ENCODE results near the gene IPO13. TPM values are rescaled to one million over a fixed set of nuclear protein-coding genes. Genes with fewer than 3 reads are reported as not detected.

IPO13 gene, protein sequence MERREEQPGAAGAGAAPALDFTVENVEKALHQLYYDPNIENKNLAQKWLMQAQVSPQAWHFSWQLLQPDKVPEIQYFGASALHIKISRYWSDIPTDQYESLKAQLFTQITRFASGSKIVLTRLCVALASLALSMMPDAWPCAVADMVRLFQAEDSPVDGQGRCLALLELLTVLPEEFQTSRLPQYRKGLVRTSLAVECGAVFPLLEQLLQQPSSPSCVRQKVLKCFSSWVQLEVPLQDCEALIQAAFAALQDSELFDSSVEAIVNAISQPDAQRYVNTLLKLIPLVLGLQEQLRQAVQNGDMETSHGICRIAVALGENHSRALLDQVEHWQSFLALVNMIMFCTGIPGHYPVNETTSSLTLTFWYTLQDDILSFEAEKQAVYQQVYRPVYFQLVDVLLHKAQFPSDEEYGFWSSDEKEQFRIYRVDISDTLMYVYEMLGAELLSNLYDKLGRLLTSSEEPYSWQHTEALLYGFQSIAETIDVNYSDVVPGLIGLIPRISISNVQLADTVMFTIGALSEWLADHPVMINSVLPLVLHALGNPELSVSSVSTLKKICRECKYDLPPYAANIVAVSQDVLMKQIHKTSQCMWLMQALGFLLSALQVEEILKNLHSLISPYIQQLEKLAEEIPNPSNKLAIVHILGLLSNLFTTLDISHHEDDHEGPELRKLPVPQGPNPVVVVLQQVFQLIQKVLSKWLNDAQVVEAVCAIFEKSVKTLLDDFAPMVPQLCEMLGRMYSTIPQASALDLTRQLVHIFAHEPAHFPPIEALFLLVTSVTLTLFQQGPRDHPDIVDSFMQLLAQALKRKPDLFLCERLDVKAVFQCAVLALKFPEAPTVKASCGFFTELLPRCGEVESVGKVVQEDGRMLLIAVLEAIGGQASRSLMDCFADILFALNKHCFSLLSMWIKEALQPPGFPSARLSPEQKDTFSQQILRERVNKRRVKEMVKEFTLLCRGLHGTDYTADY
- 10 to 100 TPM; 16.0 to 16.6 TPM for total RNA-seq

DNA sequence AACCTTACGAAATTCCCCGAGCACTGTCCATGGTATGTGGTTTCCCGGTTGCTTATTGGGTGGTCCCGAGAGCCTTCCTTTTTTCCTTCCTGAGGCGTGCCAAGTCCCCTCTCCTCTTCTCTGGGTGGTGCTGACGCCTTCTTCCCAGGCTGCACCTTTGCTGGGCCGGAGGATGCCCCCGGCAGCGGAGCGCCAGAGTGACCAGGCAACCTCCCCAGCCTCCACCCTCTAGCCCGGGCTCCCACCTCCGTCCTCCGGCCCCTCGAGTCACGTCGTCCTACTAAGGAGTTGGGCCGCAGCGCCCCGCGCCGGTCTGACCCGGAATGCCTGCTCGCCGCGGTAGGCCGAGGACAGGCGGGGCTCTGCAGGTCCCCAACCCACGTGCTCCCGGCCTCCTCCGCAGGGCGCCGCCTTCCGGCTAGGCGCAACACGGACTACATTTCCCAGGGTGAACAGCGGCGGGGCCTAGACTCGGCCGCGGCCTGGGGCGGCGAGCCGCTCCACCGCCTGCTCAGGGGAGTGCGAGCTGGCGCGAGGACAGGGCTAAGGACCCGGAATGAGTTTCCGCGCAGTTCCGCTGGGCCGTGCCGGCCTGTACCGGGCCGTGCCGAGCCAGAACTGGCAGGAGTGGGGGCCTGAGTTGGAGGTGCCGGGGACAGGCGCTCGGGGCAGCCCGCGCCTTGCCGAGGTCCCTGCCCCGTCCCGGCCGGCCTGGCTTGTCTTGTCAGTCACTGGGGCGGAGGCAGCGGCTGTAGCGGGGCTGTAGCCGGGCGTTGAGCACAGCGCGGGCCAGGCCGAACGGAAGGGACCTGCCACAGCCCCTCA lies at the start of gene IPO13:
Gene IPO13, plus strand, starts transcription at position 715 of the 825 bp plus-strand sequence. CDS start 651 bp downstream, outside the sequence.
- H3K9me3 Mint-ChIP-seq = no peaks in the 10 kb centered on the region
- ATAC-seq (peak; percentile 96 to 97), DNase-seq (ENCODE audit: low spot score in 2 of 2) (peak; percentile 96 to 97)
- peaks cover 15 to 19% of the 10 kb centered on the region in 2 donors for H3K36me3 Mint-ChIP-seq
- H3K27ac Mint-ChIP-seq = peak within 1 kb of the TSS; percentile 95 to 96

DNA sequence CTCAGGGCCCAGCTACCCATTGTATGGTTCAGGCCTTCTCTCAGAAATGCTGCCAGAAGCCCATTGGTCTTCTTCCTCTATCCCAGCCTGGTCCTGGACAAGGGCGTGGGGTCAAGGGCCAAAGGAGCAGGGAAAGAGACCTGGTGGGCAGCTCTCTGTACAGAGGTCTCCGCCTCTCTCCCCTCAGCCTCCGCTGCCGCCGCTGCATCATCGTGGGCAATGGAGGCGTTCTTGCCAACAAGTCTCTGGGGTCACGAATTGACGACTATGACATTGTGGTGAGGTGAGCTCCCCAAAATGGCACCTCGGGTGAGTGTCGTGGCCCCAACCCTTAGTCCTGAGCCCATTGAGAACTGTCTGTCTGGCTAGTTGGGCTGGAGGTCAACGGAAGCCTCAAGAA lies 47.8 kb upstream of the IPO13 start:
- Mint-ChIP-seq H3K9me3 (no peaks in the 10 kb centered on the region), H3K27ac (no peak overlapping the region), H3K36me3 (no peaks in the 10 kb centered on the region)
- ATAC-seq (no peak), DNase-seq (ENCODE audit: low spot score in 2 of 2) (no peak)

DNA sequence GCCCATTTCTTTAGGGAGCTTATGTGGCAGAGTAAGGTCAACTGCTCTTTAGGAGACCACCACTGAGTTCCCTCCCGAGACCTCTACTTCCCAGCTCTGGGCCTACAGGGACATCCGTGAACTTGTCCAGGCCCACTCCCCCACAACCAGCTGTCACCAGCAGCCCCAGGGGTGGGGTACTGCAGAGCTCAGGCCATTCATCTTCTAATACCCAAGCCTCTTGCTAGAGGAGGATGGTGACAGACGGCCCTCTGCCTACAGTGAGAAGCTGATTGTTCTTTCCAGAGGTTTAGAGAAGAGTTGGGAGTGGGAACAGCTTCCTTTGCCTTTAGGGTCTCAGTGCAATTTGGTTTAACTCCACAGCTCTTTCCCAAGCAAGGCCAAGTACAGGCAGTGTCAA lies 46.4 kb upstream of the IPO13 start:
- Mint-ChIP-seq H3K27ac (no peak overlapping the region), H3K9me3 (no peaks in the 10 kb centered on the region), H3K36me3 (no peaks in the 10 kb centered on the region)
- ATAC-seq (no peak), DNase-seq (ENCODE audit: low spot score in 2 of 2) (no peak)

DNA sequence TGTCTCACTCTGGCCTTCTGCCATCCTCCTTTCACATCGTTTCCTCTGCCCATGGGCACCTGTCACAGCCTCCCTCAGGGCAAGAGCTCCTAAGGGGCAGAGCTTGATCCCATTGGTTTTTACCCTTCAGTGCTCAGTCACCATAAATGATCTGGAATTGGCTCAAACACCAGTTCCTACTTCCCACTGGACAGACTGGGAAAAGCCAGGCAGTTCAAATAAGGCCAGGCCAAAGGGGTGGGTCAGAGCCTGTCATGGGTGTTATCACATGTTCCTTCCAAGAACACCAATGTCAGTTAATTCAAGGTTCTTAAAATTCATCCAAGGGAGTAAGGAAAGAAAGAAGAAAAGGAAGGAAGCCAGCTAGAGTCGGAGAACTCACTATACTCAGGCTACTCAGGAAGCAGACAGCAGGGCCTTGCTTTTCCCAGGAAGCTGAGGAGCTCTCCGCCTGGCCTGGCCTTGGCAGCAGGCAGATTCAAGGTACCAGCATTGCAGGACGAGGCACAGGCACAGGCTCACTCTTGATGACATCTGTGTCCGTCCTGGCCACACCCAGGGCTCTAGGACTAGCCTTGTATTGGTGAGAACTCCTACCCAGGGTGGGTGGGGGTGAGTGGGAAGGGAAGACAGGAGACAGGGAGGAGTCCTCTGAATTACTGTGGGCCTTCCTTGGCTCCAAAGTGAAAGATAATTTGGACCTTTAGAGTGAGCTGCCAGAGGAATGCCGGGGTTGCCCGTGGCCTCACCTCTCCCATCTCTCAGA lies 45.4 kb upstream of the IPO13 start:
- ATAC-seq (no peak), DNase-seq (ENCODE audit: low spot score in 2 of 2) (no peak)
- H3K27ac Mint-ChIP-seq = peak overlapping the region in 1 of 2 donors; percentile 62
- H3K36me3 Mint-ChIP-seq = no peaks in the 10 kb centered on the region
- H3K9me3 Mint-ChIP-seq = no peaks in the 10 kb centered on the region

DNA sequence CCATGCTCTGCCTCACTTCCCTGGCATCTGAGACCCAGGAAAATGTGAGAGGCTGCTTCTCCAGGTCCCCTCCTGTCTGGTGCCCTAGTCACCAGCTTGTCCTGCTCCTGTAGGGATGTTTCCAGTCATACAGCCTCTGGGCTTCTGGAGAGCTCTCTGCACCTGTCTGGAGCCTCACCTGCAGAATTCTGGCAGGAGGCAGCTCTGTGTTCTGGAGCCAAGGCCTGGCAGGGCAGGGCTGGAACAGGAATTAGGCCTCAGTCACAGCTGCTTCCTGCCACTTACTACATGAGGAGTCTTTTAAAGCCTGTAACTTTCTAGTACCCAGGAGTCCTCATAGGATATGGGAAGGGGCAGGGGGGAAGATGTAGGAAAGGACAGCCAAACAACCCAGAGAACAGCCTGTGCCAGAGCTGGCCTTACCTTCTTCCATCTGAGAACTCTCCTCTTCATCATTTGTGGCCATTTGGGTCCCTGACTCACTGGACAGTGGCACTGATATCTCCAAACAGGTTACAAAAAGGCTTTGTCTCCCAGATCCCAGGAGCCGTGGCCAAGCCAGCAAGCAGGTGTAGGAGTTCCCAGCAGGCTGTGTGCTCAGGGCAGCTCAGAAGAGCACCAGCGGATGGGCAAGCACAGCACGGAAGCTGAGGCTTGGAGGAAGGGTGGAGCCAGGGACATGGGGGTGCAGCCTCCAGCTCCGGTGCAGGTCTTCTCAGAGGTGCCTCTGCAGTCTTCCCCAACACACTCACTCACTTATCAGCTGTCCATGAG lies 44.5 kb upstream of the IPO13 start:
- H3K9me3 Mint-ChIP-seq = no peaks in the 10 kb centered on the region
- DNase-seq (ENCODE audit: low spot score in 2 of 2) (no peak), ATAC-seq (no peak)
- peak overlapping the region in 1 of 2 donors; percentile 20 for H3K27ac Mint-ChIP-seq
- no peaks in the 10 kb centered on the region for H3K36me3 Mint-ChIP-seq

DNA sequence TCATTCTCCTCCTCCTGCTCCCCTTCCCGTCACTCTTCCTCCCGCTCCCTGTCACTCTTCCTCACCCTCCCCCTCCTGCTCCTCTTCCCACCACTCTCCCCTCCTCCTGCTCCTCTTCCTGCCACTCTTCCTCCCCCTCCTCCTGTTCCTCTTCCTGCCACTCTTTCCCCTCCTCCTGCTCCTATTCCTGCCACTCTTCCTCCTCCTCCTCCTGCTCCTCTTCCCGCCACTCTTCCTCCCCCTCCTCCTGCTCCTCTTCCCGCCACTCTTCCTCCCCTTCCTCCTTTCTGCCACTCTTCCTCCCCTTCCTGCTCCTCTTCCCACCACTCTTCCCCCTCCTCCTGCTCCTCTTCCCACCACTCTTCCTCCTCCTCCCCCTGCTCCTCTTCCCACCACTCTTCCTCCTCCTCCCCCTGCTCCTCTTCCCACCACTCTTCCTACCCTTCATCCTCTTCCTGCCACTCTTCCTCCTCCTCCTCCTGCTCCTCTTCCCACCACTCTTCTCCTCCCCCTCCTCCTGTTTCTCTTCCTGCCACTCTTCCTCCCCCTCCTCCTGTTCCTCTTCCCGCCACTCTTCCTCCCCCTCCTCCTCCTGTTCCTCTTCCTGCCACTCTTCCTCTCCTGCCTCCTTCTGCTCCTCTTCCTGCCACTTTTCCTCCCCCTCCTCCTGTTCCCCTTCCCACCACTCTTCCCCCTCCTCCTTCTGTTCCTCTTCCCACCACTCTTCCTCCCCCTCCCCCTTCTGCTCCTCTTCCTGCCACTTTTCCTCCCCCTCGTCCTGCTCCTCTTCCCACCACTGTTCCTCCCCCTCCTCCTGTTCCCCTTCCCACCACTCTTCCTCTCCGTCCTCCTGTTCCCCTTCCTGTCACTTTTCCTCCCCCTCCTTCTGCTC lies 41.8 kb upstream of the IPO13 start:
- ATAC-seq (no peak), DNase-seq (ENCODE audit: low spot score in 2 of 2) (no peak)
- Mint-ChIP-seq H3K27ac (no peak overlapping the region), H3K9me3 (no peaks in the 10 kb centered on the region), H3K36me3 (no peaks in the 10 kb centered on the region)

DNA sequence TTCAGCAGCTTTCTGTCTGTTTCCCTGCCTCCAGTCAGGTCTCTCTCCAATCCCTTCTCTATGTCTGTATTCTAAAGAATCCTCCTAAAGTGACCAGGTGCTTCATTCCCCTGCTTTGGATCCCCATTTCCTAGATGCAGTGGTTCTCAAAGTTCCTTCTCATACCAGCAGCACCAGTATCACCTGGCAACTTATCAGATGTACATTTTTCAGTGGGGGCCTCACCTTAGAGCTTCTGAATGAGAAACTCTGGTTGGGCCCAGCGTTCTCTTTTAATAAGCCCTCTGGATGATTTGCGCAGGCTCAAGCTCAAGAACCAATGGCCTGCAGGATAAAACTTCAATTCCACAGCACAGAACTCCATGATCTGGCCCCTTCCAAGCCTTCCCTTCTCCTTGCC lies 38.5 kb upstream of the IPO13 start:
- DNase-seq (ENCODE audit: low spot score in 2 of 2) (no peak), ATAC-seq (no peak)
- Mint-ChIP-seq H3K36me3 (no peaks in the 10 kb centered on the region), H3K27ac (no peak overlapping the region), H3K9me3 (no peaks in the 10 kb centered on the region)

DNA sequence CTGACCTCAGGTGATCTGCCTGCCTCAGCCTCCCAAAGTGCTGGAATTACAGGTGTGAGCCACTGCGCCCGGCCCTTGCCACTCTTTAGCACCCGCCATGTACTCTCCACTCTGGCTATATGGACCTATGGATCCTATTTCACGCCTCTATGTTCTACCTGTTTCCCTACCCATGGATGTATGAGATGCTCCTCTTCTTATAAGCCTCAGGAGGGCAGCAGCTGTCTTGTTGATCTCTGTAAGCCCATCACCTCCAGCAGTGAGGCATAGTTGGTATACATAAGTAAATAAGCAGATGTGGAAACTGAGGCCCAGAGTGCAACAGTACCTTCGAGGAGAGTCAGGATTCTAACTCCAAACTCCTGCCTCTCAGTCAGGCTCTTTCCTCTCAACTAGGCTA lies 37.9 kb upstream of the IPO13 start:
- ATAC-seq = no peak
- no peaks in the 10 kb centered on the region for H3K36me3 Mint-ChIP-seq
- DNase-seq (ENCODE audit: low spot score in 2 of 2) = no peak
- no peaks in the 10 kb centered on the region for H3K9me3 Mint-ChIP-seq
- H3K27ac Mint-ChIP-seq = no peak overlapping the region

DNA sequence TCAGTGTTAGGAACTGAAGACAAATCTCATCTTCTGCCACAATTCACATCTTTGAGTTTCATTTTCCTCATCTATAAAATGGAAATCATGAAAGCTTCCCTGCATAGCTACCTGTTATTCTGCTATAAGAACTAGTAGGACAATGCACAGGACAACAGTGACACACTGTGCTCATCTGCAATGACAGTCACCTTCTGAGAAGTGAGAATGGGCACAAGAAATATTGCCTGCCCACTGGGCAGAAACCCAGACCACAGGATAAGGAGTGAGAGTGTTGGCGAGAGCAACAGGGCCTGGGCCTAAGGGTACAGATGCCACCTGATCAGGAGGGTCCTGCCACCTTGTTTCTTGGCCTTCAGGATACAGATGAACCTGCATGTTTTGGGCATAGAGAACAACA lies 36.4 kb upstream of the IPO13 start:
- H3K27ac Mint-ChIP-seq = no peak overlapping the region
- no peak for ATAC-seq
- H3K36me3 Mint-ChIP-seq = no peaks in the 10 kb centered on the region
- no peaks in the 10 kb centered on the region for H3K9me3 Mint-ChIP-seq
- no peak for DNase-seq (ENCODE audit: low spot score in 2 of 2)

DNA sequence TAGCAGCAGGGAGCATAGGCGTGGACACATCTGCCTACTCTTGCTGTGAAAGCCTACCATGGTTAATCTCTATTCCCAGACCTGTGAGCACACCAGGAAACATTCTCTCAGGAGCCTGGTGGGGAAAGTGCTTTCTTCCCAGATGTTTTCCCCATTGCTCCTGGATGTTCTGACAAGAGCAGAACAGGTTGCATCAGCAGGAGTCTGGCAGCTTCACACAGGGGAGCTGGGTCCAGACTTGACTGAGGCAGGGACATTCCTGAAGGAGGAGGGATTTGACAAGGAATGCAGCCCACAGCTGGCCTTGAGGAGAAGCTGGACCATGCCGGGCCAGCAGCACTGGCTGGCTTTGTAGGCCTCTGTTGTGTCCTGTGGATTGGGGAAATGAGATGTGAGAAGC lies 34.1 kb upstream of the IPO13 start:
- Mint-ChIP-seq H3K36me3 (no peaks in the 10 kb centered on the region), H3K9me3 (no peaks in the 10 kb centered on the region), H3K27ac (peak overlapping the region; percentile 9 to 31)
- no peak for DNase-seq (ENCODE audit: low spot score in 2 of 2)
- ATAC-seq = no peak

DNA sequence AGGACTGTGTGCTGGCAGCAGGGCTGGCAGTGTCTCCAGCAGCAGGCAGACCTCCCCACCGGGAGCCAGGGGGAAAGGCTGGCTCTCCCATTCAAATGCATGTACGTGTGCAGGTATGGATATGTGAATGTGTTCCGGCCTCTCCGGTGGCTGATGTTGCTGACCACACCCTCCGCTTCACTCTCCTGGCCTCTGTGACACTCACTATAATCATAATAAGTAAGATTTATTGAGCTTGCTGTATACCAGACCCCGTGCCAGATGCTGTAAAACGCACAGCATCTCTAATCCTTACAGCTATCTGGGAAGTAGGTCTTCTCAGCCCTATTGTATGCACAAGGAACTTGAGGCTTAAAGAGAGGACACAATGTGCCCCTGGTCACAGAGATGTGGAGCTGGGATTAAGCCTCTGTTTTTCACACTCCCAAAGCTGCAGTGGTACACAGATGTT lies 33.7 kb upstream of the IPO13 start:
- DNase-seq (ENCODE audit: low spot score in 2 of 2) (no peak), ATAC-seq (no peak)
- no peaks in the 10 kb centered on the region for H3K36me3 Mint-ChIP-seq
- peak overlapping the region; percentile 9 to 31 for H3K27ac Mint-ChIP-seq
- H3K9me3 Mint-ChIP-seq = no peaks in the 10 kb centered on the region

DNA sequence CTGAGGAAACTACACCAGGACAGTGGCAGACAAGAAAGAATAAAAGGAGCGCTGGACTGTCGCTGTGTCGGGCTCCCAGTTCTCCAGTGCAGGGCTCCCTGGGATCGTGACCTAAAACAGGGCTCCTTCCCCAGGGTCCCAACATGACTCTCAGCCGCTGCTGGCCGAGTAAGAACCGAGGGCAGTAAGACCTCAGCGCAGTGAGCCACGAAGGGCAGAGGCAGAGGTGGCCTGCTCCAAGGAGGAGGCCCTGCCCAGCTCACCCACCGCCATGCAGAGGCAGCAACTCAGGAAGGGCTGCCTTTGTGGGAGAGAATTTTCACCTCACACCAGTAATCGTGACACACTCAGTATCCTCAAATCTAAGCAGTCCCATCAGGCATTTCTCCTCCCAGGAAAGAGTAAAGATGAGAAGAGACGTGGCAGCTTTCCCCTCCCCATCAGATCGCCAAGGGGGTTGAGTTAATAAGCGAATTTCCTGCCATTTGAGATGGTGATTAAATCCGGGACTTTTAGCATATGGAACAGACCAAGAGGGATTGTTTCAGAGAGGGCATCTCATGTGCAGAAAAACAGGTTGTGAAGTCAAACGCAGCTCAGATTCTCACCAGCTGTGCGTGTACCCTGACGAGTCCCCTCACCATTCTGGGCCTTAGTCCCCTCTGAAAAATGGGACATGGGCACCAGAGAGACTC lies 32.9 kb upstream of the IPO13 start:
- no peaks in the 10 kb centered on the region for H3K9me3 Mint-ChIP-seq
- no peaks in the 10 kb centered on the region for H3K36me3 Mint-ChIP-seq
- no peak for DNase-seq (ENCODE audit: low spot score in 2 of 2)
- peak overlapping the region in 1 of 2 donors; percentile 57 for H3K27ac Mint-ChIP-seq
- no peak for ATAC-seq

DNA sequence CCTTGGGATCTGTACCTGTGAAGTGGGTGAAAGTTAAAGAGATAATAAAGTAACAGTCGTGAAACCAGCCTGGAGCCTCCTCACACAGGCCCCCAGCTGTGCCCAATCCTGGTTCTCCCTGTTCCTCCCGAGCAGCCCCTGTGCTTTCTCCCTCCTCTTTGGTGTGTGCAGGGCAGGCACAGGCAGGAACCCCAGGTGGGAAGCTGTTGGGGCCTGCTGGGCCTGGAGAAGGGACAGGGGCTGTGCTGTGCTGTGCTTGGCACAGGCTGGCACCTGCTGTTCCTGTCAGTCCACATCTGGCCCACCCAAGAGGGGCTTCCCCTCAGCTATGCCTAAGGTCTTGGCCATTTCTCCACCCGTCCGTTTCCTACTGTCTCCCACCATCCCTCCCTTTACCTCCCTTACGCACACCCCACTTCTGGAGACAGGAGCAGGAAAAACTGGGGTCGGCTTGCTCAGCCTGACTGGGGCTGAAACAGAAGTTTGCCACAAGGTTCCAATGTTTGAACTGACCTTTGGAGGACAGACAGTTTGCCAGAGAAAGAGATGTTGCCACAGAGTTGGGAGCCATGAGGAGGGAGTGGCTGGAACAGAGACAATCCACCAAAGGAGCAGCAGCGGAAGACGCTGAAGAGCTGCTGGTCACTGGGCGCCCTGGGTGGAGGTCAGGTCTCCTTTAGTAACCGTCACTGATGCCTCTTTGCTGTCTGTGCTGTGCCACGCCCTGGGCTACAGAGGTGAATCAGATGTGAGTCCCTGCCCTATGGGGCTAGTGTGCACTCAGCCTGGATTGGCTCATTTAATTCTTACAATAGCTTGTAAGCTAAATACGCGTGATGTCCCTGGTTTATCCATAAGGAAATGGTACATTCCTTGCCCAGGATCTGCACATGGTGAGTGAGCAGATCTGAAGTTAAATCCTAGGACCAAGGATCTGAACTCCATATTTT lies 31.9 kb upstream of the IPO13 start:
- peak overlapping the region in 1 of 2 donors; percentile 34 for H3K27ac Mint-ChIP-seq
- no peak for DNase-seq (ENCODE audit: low spot score in 2 of 2)
- no peaks in the 10 kb centered on the region for H3K36me3 Mint-ChIP-seq
- no peaks in the 10 kb centered on the region for H3K9me3 Mint-ChIP-seq
- ATAC-seq = no peak

Measured in activated naive CD4-positive, alpha-beta T cell treated with anti-CD3 and anti-CD28 coated beads, Interleukin-2, amount 50 U/mL, for 72 hours (primary cell).